GM12878 (cell line): ENCODE measurements around the gene ANKHD1. TPM values are rescaled to one million over a fixed set of nuclear protein-coding genes. Genes with fewer than 3 reads are reported as not detected.

Experiments
- ATAC-seq: fragments of 200-7000 bp; cut with Tn5 transposase; 3 replicates; pipeline ENCODE4 v1.9.1; 2020; ENCODE audit warnings: mild to moderate bottlenecking, moderate library complexity
- BruUV-seq: library from RNA; stranded (reverse); fragments of 400-500 nt; replicated peaks from 2 replicates; lab custom pipeline; 2021; lab: Mats Ljungman, UMichigan
- CTCF ChIA-PET: fragments of 300-600 bp; sonication (Branson Sonifier 250); formaldehyde crosslinking; extraction: SDS; loops from one replicate; lab custom pipeline; 2021; ENCODE audit warnings: inconsistent platforms; lab: Yijun Ruan, JAX
- POLR2A ChIA-PET: fragments of 350-600 bp; formaldehyde crosslinking; extraction: SDS; loops from one replicate; lab custom pipeline; 2021; ENCODE audit warnings: inconsistent platforms; lab: Charles Lee
- RAD21 ChIA-PET: fragments of 300-600 bp; sonication (Branson Sonifier 250); formaldehyde crosslinking; loops from one replicate; lab custom pipeline; 2023; ENCODE audit warnings: antibody characterized with exemption; ENCODE audit not compliant: unreplicated experiment; lab: Charles Lee
- SMC1A ChIA-PET: fragments of 300-600 bp; sonication (Branson Sonifier 250); formaldehyde crosslinking; loops from one replicate; lab custom pipeline; 2023; ENCODE audit not compliant: unreplicated experiment, uncharacterized antibody; lab: Charles Lee
- DNase-seq: peaks from one replicate; pipeline ENCODE4 v3.0.0-alpha.2; 2011; ENCODE audit warnings: low read depth, low spot score
- FAIRE-seq: peaks from 3 replicates; lab custom pipeline; 2011; peaks lifted over from hg19 to GRCh38; lab: Jason Lieb, UNC
- H2AFZ ChIP-seq: 2 replicates; pipeline ENCODE4 v1.6.0; 2011; ENCODE audit warnings: low read depth, low read length, control low read depth; ENCODE audit not compliant: control insufficient read depth
- H3K27ac ChIP-seq: 2 replicates; pipeline ENCODE4 v1.5.1; 2011; ENCODE audit warnings: control low read depth; ENCODE audit not compliant: control insufficient read depth, insufficient read depth
- H3K27me3 ChIP-seq, 2 experiments: replicated peaks in 1 of 2; 2 replicates each; pipeline versions ENCODE4 v1.6.0 to v1.6.1; 2011; ENCODE audit warnings: low read length in 1 of 2; ENCODE audit not compliant: control insufficient read depth in 2 of 2, insufficient read depth in 2 of 2
- H3K36me3 ChIP-seq, 2 experiments: 2 replicates each; pipeline ENCODE4 v1.5.1; 2011; ENCODE audit warnings: low read length in 1 of 2; ENCODE audit not compliant: control insufficient read depth in 2 of 2, insufficient read depth in 2 of 2
- H3K4me1 ChIP-seq: 2 replicates; pipeline ENCODE4 v1.6.1; 2011; ENCODE audit warnings: mild to moderate bottlenecking, low read length, moderate library complexity, mixed read lengths; ENCODE audit not compliant: control insufficient read depth, insufficient read depth
- H3K4me2 ChIP-seq: 2 replicates; pipeline ENCODE4 v1.6.0; 2011; ENCODE audit warnings: control low read depth; ENCODE audit not compliant: control insufficient read depth, insufficient read depth
- H3K4me3 ChIP-seq: fragments of 200-600 bp; sonication (generic); 2 replicates; pipeline ENCODE4 v1.5.1; 2016
- H3K79me2 ChIP-seq: 2 replicates; pipeline ENCODE4 v1.6.0; 2011; ENCODE audit warnings: low read length; ENCODE audit not compliant: control insufficient read depth, insufficient read depth
- H3K9ac ChIP-seq: 2 replicates; pipeline ENCODE4 v1.8.0; 2011; ENCODE audit warnings: low read length, control low read depth, mixed read lengths; ENCODE audit not compliant: control insufficient read depth, insufficient read depth
- H3K9me3 ChIP-seq: replicated peaks from 3 replicates; pipeline ENCODE4 v1.5.1; 2011; ENCODE audit warnings: mild to moderate bottlenecking, low read length; ENCODE audit not compliant: control insufficient read depth, insufficient read depth
- H4K20me1 ChIP-seq: 2 replicates; pipeline ENCODE4 v1.6.0; 2011; ENCODE audit not compliant: control insufficient read depth, insufficient read depth
- BMI1 ChIP-seq: fragments of 450-650 bp; IDR thresholded peaks from 2 replicates; pipeline ENCODE4 v1.6.1; 2016; ENCODE audit warnings: mild to moderate bottlenecking, moderate library complexity, borderline replicate concordance
- CBX3 ChIP-seq: fragments of 200-600 bp; sonication (generic); IDR thresholded peaks from 2 replicates; pipeline ENCODE4 v1.6.1; 2016; ENCODE audit warnings: low read depth, borderline replicate concordance
- EZH2 ChIP-seq: IDR thresholded peaks from 2 replicates; pipeline ENCODE4 v1.6.1; 2012; ENCODE audit warnings: low read depth, mild to moderate bottlenecking, control low read depth, inconsistent platforms, low read length, borderline replicate concordance; ENCODE audit not compliant: control insufficient read depth
- FOXM1 ChIP-seq: IDR thresholded peaks from 2 replicates; pipeline ENCODE4 v1.6.1; 2012; ENCODE audit warnings: low read depth, mild to moderate bottlenecking, inconsistent platforms, low read length, moderate library complexity
- HCFC1 ChIP-seq: fragments of 150-350 bp; IDR thresholded peaks from 2 replicates; pipeline ENCODE4 v1.6.1; 2014; ENCODE audit warnings: low read length
- HDGF ChIP-seq: fragments of 450-650 bp; IDR thresholded peaks from 2 replicates; pipeline ENCODE4 v1.6.1; 2016; ENCODE audit warnings: antibody characterized with exemption
- IKZF2 ChIP-seq, 2 experiments: fragments of 450-650 bp; IDR thresholded peaks; 2 replicates each; pipeline ENCODE4 v1.6.1; 2017; ENCODE audit warnings: mild to moderate bottlenecking in 2 of 2, moderate library complexity in 2 of 2
- MYC ChIP-seq: IDR thresholded peaks from 2 replicates; pipeline ENCODE4 v1.6.1; 2011; ENCODE audit warnings: mild to moderate bottlenecking, low read length, moderate library complexity, inconsistent platforms; ENCODE audit not compliant: insufficient read depth, insufficient replicate concordance, insufficient read length, severe bottlenecking
- POU2F2 ChIP-seq: IDR thresholded peaks from 3 replicates; pipeline ENCODE4 v1.6.1; 2011; ENCODE audit warnings: low read depth, mild to moderate bottlenecking, low read length, borderline replicate concordance
- SUPT20H ChIP-seq: IDR thresholded peaks from 2 replicates; pipeline ENCODE4 v1.6.1; 2011; ENCODE audit warnings: low read depth, mild to moderate bottlenecking, low read length, moderate library complexity, borderline replicate concordance; ENCODE audit not compliant: control insufficient read depth
- TARDBP ChIP-seq: IDR thresholded peaks from 2 replicates; pipeline ENCODE4 v1.6.1; 2016; ENCODE audit warnings: borderline replicate concordance
- ZNF217 ChIP-seq: fragments of 450-650 bp; IDR thresholded peaks from 2 replicates; pipeline ENCODE4 v1.6.1; 2017; ENCODE audit warnings: antibody characterized with exemption, mild to moderate bottlenecking
- ZNF622 ChIP-seq: fragments of 450-650 bp; IDR thresholded peaks from 2 replicates; pipeline ENCODE4 v1.6.1; 2017; ENCODE audit warnings: mild to moderate bottlenecking, inconsistent platforms
- WGBS: methylation state at CpG from one replicate; pipeline ENCODE4 v1.1.6; 2016; ENCODE audit warnings: low lambda C conversion rate; ENCODE audit not compliant: insufficient replicate concordance, insufficient coverage; ENCODE audit errors: missing lambda C conversion rate; 5-methylcytosine and 5-hydroxymethylcytosine counted together
- in situ Hi-C: fragments of 300-500 bp; cut with MboI; formaldehyde crosslinking; loops from 9 replicates; pipeline ENCODE4 v1.14.3; 2018; ENCODE audit warnings: mixed read lengths
- intact Hi-C: fragments of 100-400 bp; cut with micrococcal nuclease; formaldehyde crosslinking; loops from one replicate; pipeline ENCODE4 v1.14.2; 2022; ENCODE audit not compliant: unreplicated experiment
- polyA plus RNA-seq, 11 experiments: library from polyadenylated mRNA; depleted of rRNA in 4 of 11; unstranded in 6 of 11; stranded (reverse) in 5 of 11; fragments of >200 nt; fragmentation: Nextera tagmentation in 4 of 11; fragmentation: Illumina TruSeq in 1 of 11; extraction: Ambion mirVana in 4 of 11; extraction: Trizol in 1 of 11; gene quantifications; 1 replicate in 1 of 11; 2 replicates in 10 of 11; pipeline versions ENCODE4 v1.2.1 to v1.2.3, GENCODE V29; 2011 to 2016; ENCODE audit warnings: inconsistent platforms in 2 of 11, missing spikeins in 2 of 11, low read depth in 1 of 11
- total RNA-seq, 4 experiments: library from RNA; depleted of rRNA in 3 of 4; stranded (reverse); fragments of >200 nt in 3 of 4; fragmentation: Illumina TruSeq in 1 of 4; extraction: Trizol in 1 of 4; gene quantifications; 2 replicates each; pipeline versions ENCODE4 v1.2.1 to v1.2.3, GENCODE V29; 2013 to 2021
- TF ChIP-seq, protein P1 (sequence below): fragments of 450-650 bp; IDR thresholded peaks from 2 replicates; pipeline ENCODE4 v1.6.1; 2016; ENCODE audit warnings: mild to moderate bottlenecking, moderate library complexity, borderline replicate concordance
- TF ChIP-seq, protein P2 (sequence below): IDR thresholded peaks from 2 replicates; pipeline ENCODE4 v1.6.1; 2011; ENCODE audit warnings: low read depth, mild to moderate bottlenecking, low read length, moderate library complexity, borderline replicate concordance; ENCODE audit errors: extremely low read depth

ANKHD1 gene
- total and polyA plus RNA-seq, 10 of the 15 experiments (the other 5 are each of a cell fraction or from before 2014, with no cell fraction given): 31.6 to 96.8 (median 74.3) TPM

DNA sequence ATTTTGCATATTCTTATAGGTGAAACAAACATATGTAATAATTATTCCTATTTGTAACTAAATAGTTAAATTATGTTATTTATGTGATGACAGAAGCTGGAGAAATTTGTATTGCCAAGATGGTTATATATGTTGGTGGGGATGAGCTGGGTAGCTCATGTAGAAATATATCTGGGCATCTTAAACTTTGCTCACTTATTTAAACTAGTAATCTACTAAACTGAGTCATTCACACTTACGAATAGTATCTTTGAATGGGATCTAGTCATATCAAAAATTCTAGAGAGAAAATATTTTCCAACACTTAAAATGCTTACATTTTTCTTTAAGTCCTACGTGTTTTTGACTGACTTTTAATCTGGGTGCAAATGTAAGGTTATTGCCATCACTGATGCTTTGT lies 101.2 kb downstream of the ANKHD1 start:
- no peak overlapping the region for H3K4me3 ChIP-seq
- H2AFZ ChIP-seq: no peak overlapping the region
- H4K20me1 ChIP-seq: no peaks in the 10 kb centered on the region
- no peak overlapping the region for H3K4me2 ChIP-seq
- in situ Hi-C loops: no loop called here
- ChIA-PET RAD21 (no interaction called here), CTCF (interaction anchor here (0.9 to 1.2 kb wide), 3 partner anchors 32 to 133 kb away, joined by 3 to 4 read pairs (median 3); no protein-coding TSS in a partner anchor), POLR2A (interaction anchor here (0.7 kb wide), 1 partner anchor 55 kb away, joined by 3 read pairs; no protein-coding TSS in a partner anchor), SMC1A (no interaction called here)
- H3K27me3 ChIP-seq: no peaks in the 10 kb centered on the region
- no TSS peak for BruUV-seq
- no peak overlapping the region for H3K9ac ChIP-seq
- intact Hi-C loops: no loop called here
- no peak for FAIRE-seq
- no peaks in the 10 kb centered on the region for H3K4me1 ChIP-seq
- H3K9me3 ChIP-seq: no peaks in the 10 kb centered on the region
- DNase-seq: no peak
- H3K36me3 ChIP-seq: peaks cover 3 to 24% of the 10 kb centered on the region in 2 experiments
- no peak overlapping the region for H3K27ac ChIP-seq
- ATAC-seq: no peak
- no peak for TF ChIP-seq SUPT20H
- no peak for TF ChIP-seq HDGF
- no peak for TF ChIP-seq CBX3
- TF ChIP-seq EZH2: no peak
- no peak for TF ChIP-seq TARDBP
- TF ChIP-seq FOXM1: no peak
- WGBS: 100% methylated on average over 2 of the region's 2 CpGs
- H3K79me2 ChIP-seq: no peaks in the 10 kb centered on the region

DNA sequence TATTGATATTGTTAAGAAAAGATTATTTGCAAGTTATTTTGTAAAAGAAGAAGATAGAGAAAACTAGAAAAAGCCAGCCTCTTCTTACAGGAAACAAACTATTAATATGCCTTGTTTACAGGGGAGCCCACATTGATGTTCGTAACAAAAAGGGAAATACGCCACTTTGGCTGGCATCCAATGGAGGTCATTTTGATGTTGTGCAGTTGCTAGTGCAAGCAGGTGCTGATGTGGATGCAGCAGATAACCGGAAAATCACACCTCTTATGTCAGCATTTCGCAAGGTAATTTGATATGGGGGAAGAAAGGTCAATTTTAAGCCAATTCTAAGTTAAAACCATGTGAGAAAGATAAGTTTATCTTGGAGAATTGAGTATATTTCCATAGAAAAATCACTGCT lies 108.3 kb downstream of the ANKHD1 start:
- Histone ChIP-seq H3K27ac (no peak overlapping the region), H3K4me1 (no peaks in the 10 kb centered on the region), H3K4me2 (no peak overlapping the region), H3K27me3 (no peaks in the 10 kb centered on the region), H3K36me3 (peaks cover 5 to 27% of the 10 kb centered on the region in 2 experiments), H3K9ac (no peak overlapping the region), H3K79me2 (no peaks in the 10 kb centered on the region), H3K9me3 (no peaks in the 10 kb centered on the region), H2AFZ (no peak overlapping the region), H3K4me3 (no peak overlapping the region), H4K20me1 (no peaks in the 10 kb centered on the region)
- WGBS: 97% methylated on average over 4 of the region's 4 CpGs
- CTCF ChIA-PET: interaction anchor here (1.6 kb wide), 1 partner anchor 27 kb away, joined by 3 read pairs; no protein-coding TSS in a partner anchor
- FAIRE-seq (no peak), ATAC-seq (no peak), DNase-seq (no peak)
- in situ Hi-C loops: no loop called here
- no TSS peak for BruUV-seq
- SMC1A ChIA-PET: interaction anchor here (0.9 kb wide), 2 partner anchors 20 to 125 kb away, joined by 3 to 4 read pairs; no protein-coding TSS in a partner anchor
- intact Hi-C loops: loop anchor here (10.0 kb wide), 1 partner anchor 55 kb away; no protein-coding TSS in a partner anchor
- RAD21 ChIA-PET: no interaction called here
- POLR2A ChIA-PET: no interaction called here
- TF ChIP-seq IKZF2 (IDR thresholded peaks at IDR 0.05) (no peak), POU2F2 (no peak), ZNF217 (no peak), HCFC1 (no peak), BMI1 (no peak), ZNF622 (no peak), MYC (no peak)
- TF ChIP-seq, protein P1, sequence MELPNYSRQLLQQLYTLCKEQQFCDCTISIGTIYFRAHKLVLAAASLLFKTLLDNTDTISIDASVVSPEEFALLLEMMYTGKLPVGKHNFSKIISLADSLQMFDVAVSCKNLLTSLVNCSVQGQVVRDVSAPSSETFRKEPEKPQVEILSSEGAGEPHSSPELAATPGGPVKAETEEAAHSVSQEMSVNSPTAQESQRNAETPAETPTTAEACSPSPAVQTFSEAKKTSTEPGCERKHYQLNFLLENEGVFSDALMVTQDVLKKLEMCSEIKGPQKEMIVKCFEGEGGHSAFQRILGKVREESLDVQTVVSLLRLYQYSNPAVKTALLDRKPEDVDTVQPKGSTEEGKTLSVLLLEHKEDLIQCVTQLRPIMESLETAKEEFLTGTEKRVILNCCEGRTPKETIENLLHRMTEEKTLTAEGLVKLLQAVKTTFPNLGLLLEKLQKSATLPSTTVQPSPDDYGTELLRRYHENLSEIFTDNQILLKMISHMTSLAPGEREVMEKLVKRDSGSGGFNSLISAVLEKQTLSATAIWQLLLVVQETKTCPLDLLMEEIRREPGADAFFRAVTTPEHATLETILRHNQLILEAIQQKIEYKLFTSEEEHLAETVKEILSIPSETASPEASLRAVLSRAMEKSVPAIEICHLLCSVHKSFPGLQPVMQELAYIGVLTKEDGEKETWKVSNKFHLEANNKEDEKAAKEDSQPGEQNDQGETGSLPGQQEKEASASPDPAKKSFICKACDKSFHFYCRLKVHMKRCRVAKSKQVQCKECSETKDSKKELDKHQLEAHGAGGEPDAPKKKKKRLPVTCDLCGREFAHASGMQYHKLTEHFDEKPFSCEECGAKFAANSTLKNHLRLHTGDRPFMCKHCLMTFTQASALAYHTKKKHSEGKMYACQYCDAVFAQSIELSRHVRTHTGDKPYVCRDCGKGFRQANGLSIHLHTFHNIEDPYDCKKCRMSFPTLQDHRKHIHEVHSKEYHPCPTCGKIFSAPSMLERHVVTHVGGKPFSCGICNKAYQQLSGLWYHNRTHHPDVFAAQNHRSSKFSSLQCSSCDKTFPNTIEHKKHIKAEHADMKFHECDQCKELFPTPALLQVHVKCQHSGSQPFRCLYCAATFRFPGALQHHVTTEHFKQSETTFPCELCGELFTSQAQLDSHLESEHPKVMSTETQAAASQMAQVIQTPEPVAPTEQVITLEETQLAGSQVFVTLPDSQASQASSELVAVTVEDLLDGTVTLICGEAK: no peak
- TF ChIP-seq, protein P2, sequence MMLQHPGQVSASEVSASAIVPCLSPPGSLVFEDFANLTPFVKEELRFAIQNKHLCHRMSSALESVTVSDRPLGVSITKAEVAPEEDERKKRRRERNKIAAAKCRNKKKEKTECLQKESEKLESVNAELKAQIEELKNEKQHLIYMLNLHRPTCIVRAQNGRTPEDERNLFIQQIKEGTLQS: no peak
